H1 (cell line): ENCODE measurements around the gene SYNPR. TPM values are rescaled to one million over a fixed set of nuclear protein-coding genes. Genes with fewer than 3 reads are reported as not detected.

ENCODE experiments used
- CTCF ChIA-PET: fragments of 300-600 bp; sonication (Branson Sonifier 250); formaldehyde crosslinking; loops from one replicate; lab custom pipeline; 2021; ENCODE audit not compliant: partially characterized antibody; lab: Charles Lee
- POLR2A ChIA-PET: fragments of 300-600 bp; sonication (Branson Sonifier 250); formaldehyde crosslinking; loops from one replicate; lab custom pipeline; 2021; ENCODE audit warnings: inconsistent platforms; ENCODE audit not compliant: partially characterized antibody; lab: Charles Lee
- DNase-seq, 2 experiments: peaks; one replicate each; pipeline versions ENCODE4 v3.0.0 to v3.0.0-alpha.2; 2010 to 2022; ENCODE audit warnings: low spot score in 2 of 2, low read depth in 1 of 2, mixed read lengths in 1 of 2
- FAIRE-seq: peaks from 2 replicates; lab custom pipeline; 2011; peaks lifted over from hg19 to GRCh38; lab: Jason Lieb, UNC
- H2AFZ ChIP-seq: 2 replicates; pipeline ENCODE4 v1.8.1; 2012; ENCODE audit warnings: low read length, inconsistent platforms
- H2AK5ac ChIP-seq: 2 replicates; pipeline ENCODE4 v1.6.1; 2013; ENCODE audit warnings: low read depth, low read length
- H2BK120ac ChIP-seq: replicated peaks from 2 replicates; pipeline ENCODE3; 2013; ENCODE audit warnings: low read depth, low read length, inconsistent platforms
- H2BK12ac ChIP-seq: 2 replicates; pipeline ENCODE4 v1.6.1; 2013; ENCODE audit warnings: low read depth, low read length
- H2BK15ac ChIP-seq: 2 replicates; pipeline ENCODE4 v1.6.1; 2013; ENCODE audit warnings: low read length
- H2BK20ac ChIP-seq: 2 replicates; pipeline ENCODE4 v1.6.1; 2013; ENCODE audit warnings: low read length
- H2BK5ac ChIP-seq: 2 replicates; pipeline ENCODE4 v1.6.1; 2013; ENCODE audit warnings: low read depth, low read length
- H3K14ac ChIP-seq: 2 replicates; pipeline ENCODE4 v1.6.1; 2013; ENCODE audit warnings: inconsistent platforms; ENCODE audit not compliant: insufficient read length
- H3K18ac ChIP-seq: 2 replicates; pipeline ENCODE4 v1.6.1; 2013; ENCODE audit warnings: low read length; ENCODE audit errors: extremely low read depth
- H3K23ac ChIP-seq: 2 replicates; pipeline ENCODE4 v1.6.1; 2013; ENCODE audit warnings: inconsistent platforms; ENCODE audit not compliant: insufficient read length
- H3K23me2 ChIP-seq: 2 replicates; pipeline ENCODE4 v1.6.1; 2013; ENCODE audit warnings: low read depth, low read length
- H3K27ac ChIP-seq: 2 replicates; pipeline ENCODE4 v1.6.1; 2011; ENCODE audit warnings: low read depth, low read length, inconsistent platforms
- H3K27me3 ChIP-seq, 4 experiments: replicated peaks in 1 of 4; 1 replicate in 1 of 4; 2 replicates in 3 of 4; pipeline versions ENCODE4 v1.6.1 to v1.8.1; 2011 to 2013; ENCODE audit warnings: low read length in 3 of 4, mild to moderate bottlenecking in 3 of 4, inconsistent platforms in 2 of 4, mixed read lengths in 2 of 4, moderate library complexity in 1 of 4; ENCODE audit not compliant: control insufficient read depth in 3 of 4, insufficient read depth in 3 of 4; ENCODE audit errors: extremely low read depth in 1 of 4
- H3K36me3 ChIP-seq, 4 experiments: 2 replicates each; pipeline versions ENCODE4 v1.6.1 to v1.8.1; 2011 to 2013; ENCODE audit warnings: mild to moderate bottlenecking in 4 of 4, low read length in 3 of 4, moderate library complexity in 2 of 4, control low read depth in 1 of 4, inconsistent platforms in 1 of 4; ENCODE audit not compliant: insufficient read depth in 4 of 4, control insufficient read depth in 2 of 4
- H3K4ac ChIP-seq: replicated peaks from 2 replicates; pipeline ENCODE3; 2013; ENCODE audit warnings: low read length, low read depth, mixed read lengths, inconsistent platforms; ENCODE audit not compliant: insufficient read length
- H3K4me1 ChIP-seq, 4 experiments: replicated peaks in 1 of 4; 1 replicate in 1 of 4; 2 replicates in 3 of 4; pipeline versions ENCODE4 v1.6.1 to v1.8.1; 2011 to 2013; ENCODE audit warnings: low read length in 3 of 4, inconsistent platforms in 2 of 4, mixed read lengths in 1 of 4; ENCODE audit not compliant: insufficient read depth in 4 of 4, control insufficient read depth in 3 of 4
- H3K4me2 ChIP-seq, 2 experiments: 2 replicates each; pipeline versions ENCODE4 v1.6.1 to v1.8.1; 2011 to 2013; ENCODE audit warnings: low read depth in 2 of 2, low read length in 2 of 2, control low read depth in 1 of 2, inconsistent platforms in 1 of 2, mild to moderate bottlenecking in 1 of 2; ENCODE audit not compliant: insufficient read depth in 1 of 2
- H3K4me3 ChIP-seq, 4 experiments: fragments of 200-600, 300-600 bp in 1 of 4; sonication (generic), shearing (Covaris generic), sonication (Bioruptor Twin) in 1 of 4; 2 replicates each; pipeline versions ENCODE4 v1.5.1 to v1.8.1; 2011 to 2016; ENCODE audit warnings: low read length in 4 of 4, low read depth in 3 of 4, control low read depth in 2 of 4, inconsistent platforms in 2 of 4, mild to moderate bottlenecking in 2 of 4, mixed read lengths in 1 of 4, moderate library complexity in 1 of 4; ENCODE audit not compliant: insufficient read depth in 2 of 4; ENCODE audit errors: extremely low read depth in 1 of 4
- H3K56ac ChIP-seq: replicated peaks from 2 replicates; pipeline ENCODE3; 2013; ENCODE audit warnings: low read depth, mild to moderate bottlenecking, mixed read lengths, low read length, inconsistent platforms; ENCODE audit not compliant: insufficient read length
- H3K79me1 ChIP-seq: 2 replicates; pipeline ENCODE4 v1.6.1; 2013; ENCODE audit warnings: low read depth, low read length, control low read depth
- H3K79me2 ChIP-seq, 2 experiments: 2 replicates each; pipeline versions ENCODE4 v1.6.1 to v1.8.1; 2012 to 2013; ENCODE audit warnings: low read length in 2 of 2, mild to moderate bottlenecking in 2 of 2, inconsistent platforms in 1 of 2; ENCODE audit not compliant: insufficient read depth in 2 of 2, control insufficient read depth in 1 of 2
- H3K9ac ChIP-seq, 4 experiments: replicated peaks in 1 of 4; 1 replicate in 1 of 4; 2 replicates in 3 of 4; pipeline versions ENCODE4 v1.6.1 to v1.8.1; 2011 to 2013; ENCODE audit warnings: low read depth in 3 of 4, low read length in 3 of 4, control low read depth in 2 of 4, mild to moderate bottlenecking in 2 of 4, moderate library complexity in 2 of 4, inconsistent platforms in 1 of 4; ENCODE audit errors: extremely low read depth in 1 of 4
- H3K9me3 ChIP-seq, 2 experiments: 2 replicates each; pipeline versions ENCODE4 v1.6.1 to v1.8.1; 2012 to 2013; ENCODE audit warnings: mild to moderate bottlenecking in 2 of 2, moderate library complexity in 2 of 2, control low read depth in 1 of 2, inconsistent platforms in 1 of 2, low read depth in 1 of 2, low read length in 1 of 2, mixed read lengths in 1 of 2; ENCODE audit not compliant: insufficient read depth in 2 of 2
- H4K20me1 ChIP-seq, 2 experiments: replicated peaks in 1 of 2; 2 replicates each; pipeline versions ENCODE3 to v1.8.1; 2011 to 2013; ENCODE audit warnings: inconsistent platforms in 2 of 2, low read length in 2 of 2, mild to moderate bottlenecking in 1 of 2; ENCODE audit not compliant: insufficient read depth in 2 of 2, control insufficient read depth in 1 of 2
- H4K5ac ChIP-seq: 2 replicates; pipeline ENCODE4 v1.6.1; 2013; ENCODE audit warnings: low read length, low read depth, mixed read lengths, inconsistent platforms; ENCODE audit not compliant: insufficient read length
- H4K8ac ChIP-seq: 2 replicates; pipeline ENCODE4 v1.8.0; 2013; ENCODE audit warnings: mild to moderate bottlenecking, moderate library complexity, low read length, inconsistent platforms; ENCODE audit not compliant: insufficient read depth; ENCODE audit errors: extremely low read depth
- H4K91ac ChIP-seq: replicated peaks from 2 replicates; pipeline ENCODE3; 2013; ENCODE audit warnings: low read length, mixed read lengths, inconsistent platforms; ENCODE audit not compliant: insufficient read length
- ATF2 ChIP-seq: IDR thresholded peaks from 2 replicates; pipeline ENCODE4 v1.6.1; 2012; ENCODE audit warnings: low read length, inconsistent platforms
- ATF3 ChIP-seq: IDR thresholded peaks from 2 replicates; pipeline ENCODE4 v1.6.1; 2011; ENCODE audit warnings: low read depth, mild to moderate bottlenecking, low read length; ENCODE audit not compliant: insufficient read depth
- EZH2 ChIP-seq: fragments of 200-600 bp; sonication (generic); IDR thresholded peaks from 2 replicates; pipeline ENCODE4 v1.7.1; 2012; ENCODE audit warnings: low read depth, mild to moderate bottlenecking, moderate library complexity, low read length, inconsistent platforms; ENCODE audit not compliant: severe bottlenecking
- FOSL1 ChIP-seq: IDR thresholded peaks from 2 replicates; pipeline ENCODE4 v1.6.1; 2011; ENCODE audit warnings: mild to moderate bottlenecking, low read depth, low read length, moderate library complexity; ENCODE audit not compliant: insufficient read depth
- HDAC6 ChIP-seq: IDR thresholded peaks from one replicate; pipeline ENCODE4 v1.7.1; 2012; ENCODE audit warnings: low read depth, mild to moderate bottlenecking, inconsistent platforms, low read length, moderate library complexity
- MAFK ChIP-seq: IDR thresholded peaks from 2 replicates; pipeline ENCODE4 v1.6.1; 2012; ENCODE audit warnings: low read depth, mild to moderate bottlenecking, improper control_type of control experiment, low read length
- NRF1 ChIP-seq: IDR thresholded peaks from 2 replicates; pipeline ENCODE4 v1.6.1; 2011; ENCODE audit warnings: mild to moderate bottlenecking, low read depth, low read length, improper control_type of control experiment
- POLR2AphosphoS5 ChIP-seq: IDR thresholded peaks from 2 replicates; pipeline ENCODE4 v1.6.1; 2011; ENCODE audit warnings: low read depth, low read length
- RNF2 ChIP-seq: fragments of 200-900, 300-1000 bp; sonication (generic); IDR thresholded peaks from 2 replicates; pipeline ENCODE4 v1.7.1; 2016; ENCODE audit warnings: borderline replicate concordance, low read depth, mild to moderate bottlenecking, antibody characterized with exemption, low read length; ENCODE audit not compliant: poor library complexity, severe bottlenecking; ENCODE audit errors: missing control alignments
- SRF ChIP-seq: IDR thresholded peaks from 2 replicates; pipeline ENCODE4 v1.6.1; 2011; ENCODE audit warnings: mild to moderate bottlenecking, low read depth, low read length, moderate library complexity
- TAF7 ChIP-seq: optimal IDR thresholded peaks from 2 replicates; pipeline ENCODE3; 2011; ENCODE audit warnings: low read depth, mild to moderate bottlenecking, inconsistent platforms, low read length, moderate library complexity, borderline replicate concordance
- YY1 ChIP-seq: IDR thresholded peaks from 2 replicates; pipeline ENCODE4 v1.6.1; 2011; ENCODE audit warnings: low read depth, mild to moderate bottlenecking, low read length
- WGBS, 2 experiments: shearing (Covaris generic) in 1 of 2; methylation state at CpG; one replicate each; pipeline versions ENCODE4 v1.1.6 to v1.1.7; 2013 to 2015; ENCODE audit warnings: low lambda C conversion rate in 2 of 2, mixed read lengths in 2 of 2, inconsistent platforms in 1 of 2, low coverage in 1 of 2, missing lambda C conversion rate in 1 of 2; ENCODE audit not compliant: insufficient replicate concordance in 2 of 2, insufficient coverage in 1 of 2, insufficient read length in 1 of 2; ENCODE audit errors: extremely low coverage in 1 of 2, missing lambda C conversion rate in 1 of 2; 5-methylcytosine and 5-hydroxymethylcytosine counted together
- polyA plus RNA-seq, 7 experiments: library from polyadenylated mRNA; depleted of rRNA in 3 of 7; stranded (reverse) in 5 of 7; unstranded in 2 of 7; fragments of >200 nt in 5 of 7; fragments of 200-250 nt in 2 of 7; gene quantifications; 1 replicate in 5 of 7; 2 replicates in 1 of 7; 4 replicates in 1 of 7; pipeline versions ENCODE4 v1.2.1 to v1.2.3, GENCODE V29; 2011 to 2013; ENCODE audit warnings: missing spikeins in 2 of 7, mixed read lengths in 2 of 7
- total RNA-seq: library from RNA; stranded (reverse); fragmentation: NEBNext Ultra II Directional; extraction: Animal tissue kit (Norgen Biotek cat#: 25700); gene quantifications from 2 replicates; pipeline ENCODE4 v1.2.1, GENCODE V29; 2021

SYNPR gene
- total and polyA plus RNA-seq, 2 of the 8 experiments (the other 6 are each of a cell fraction or from before 2014, with no cell fraction given), result 0.39 to 0.99 TPM

- Histone ChIP-seq H2AFZ (no peak overlapping the region), H3K79me1 (no peaks in the 10 kb centered on the region), H2BK12ac (no peak overlapping the region), H3K79me2 (no peaks in the 10 kb centered on the region), H2BK120ac (no peak overlapping the region), H3K56ac (no peak overlapping the region), H3K4me3 (no peak overlapping the region), H3K14ac (no peak overlapping the region), H3K9ac (no peak overlapping the region), H3K4me1 (peaks cover 0 to 4% (median 0%) of the 10 kb centered on the region in 4 experiments; a peak in 1 of 7 replicates), H3K36me3 (no peaks in the 10 kb centered on the region), H3K4ac (no peak overlapping the region), H4K5ac (no peak overlapping the region), H3K23ac (no peak overlapping the region), H3K27ac (no peak overlapping the region), H3K23me2 (no peaks in the 10 kb centered on the region), H2AK5ac (no peak overlapping the region), H2BK5ac (no peak overlapping the region), H3K27me3 (no peaks in the 10 kb centered on the region), H4K91ac (no peak overlapping the region), H2BK15ac (no peak overlapping the region), H3K18ac (no peak overlapping the region), H4K8ac (no peak overlapping the region), H3K9me3 (no peaks in the 10 kb centered on the region), H3K4me2 (no peak overlapping the region), H2BK20ac (no peak overlapping the region), H4K20me1 (no peaks in the 10 kb centered on the region)
- CTCF ChIA-PET, result interaction anchor here (0.6 to 1.3 kb wide), 2 partner anchors 13 to 55 kb away, joined by 3 to 4 read pairs; no protein-coding TSS in a partner anchor
- FAIRE-seq (no peak), DNase-seq (no peak)
- POLR2A ChIA-PET, result no interaction called here
- WGBS, 2 experiments, result 69% methylated on average over 1 of the region's 1 CpG; no CpG with 5 or more reads in 1 of the 2 experiments
- TF ChIP-seq MAFK (no peak), TAF7 (no peak), NRF1 (no peak), ATF2 (no peak), POLR2AphosphoS5 (no peak), SRF (no peak), EZH2 (no peak), RNF2 (no peak), ATF3 (no peak), FOSL1 (no peak), YY1 (no peak), HDAC6 (no peak)
These were observed 333.3 kb downstream of the SYNPR start for GRCh38 chr3:63611382-63611781.
